PC-9 (cell line): ENCODE data around the gene NKX6-2. TPM values are rescaled to one million over a fixed set of nuclear protein-coding genes. Genes with fewer than 3 reads are reported as not detected.
"Not testable (repeated sequence)": the region's sequence is repeated elsewhere in the genome, so short reads cannot be mapped to it uniquely, and the experiment has no call there.

Source experiments
- BruUV-seq: library from RNA; stranded (reverse); fragments of 400-500 nt; replicated peaks from 2 replicates; lab custom pipeline; 2021; lab: Mats Ljungman, UMichigan
- CTCF ChIA-PET: fragments of 300-600 bp; sonication (Branson Sonifier 250); formaldehyde crosslinking; loops from one replicate; lab custom pipeline; 2022; ENCODE audit warnings: antibody characterized with exemption; lab: Charles Lee
- POLR2A ChIA-PET: fragments of 300-600 bp; sonication (Branson Sonifier 250); formaldehyde crosslinking; loops from one replicate; lab custom pipeline; 2022; ENCODE audit warnings: antibody characterized with exemption; ENCODE audit not compliant: unreplicated experiment; lab: Charles Lee
- DNase-seq, 2 experiments: peaks; one replicate each; pipeline versions ENCODE4 v3.0.0 to v3.0.0-alpha.2; 2015 to 2022; ENCODE audit warnings: mixed read lengths in 1 of 2
- H2AFZ ChIP-seq: fragments of 200-600 bp; sonication (generic); 2 replicates; pipeline ENCODE4 v1.8.1; 2017; ENCODE audit warnings: antibody characterized with exemption
- H3F3A ChIP-seq: fragments of 200-600 bp; sonication (generic); 2 replicates; pipeline ENCODE4 v1.8.1; 2017; ENCODE audit warnings: antibody characterized with exemption, mild to moderate bottlenecking, low read depth; ENCODE audit not compliant: insufficient read depth
- H3K27ac ChIP-seq: fragments of 200-600 bp; sonication (generic); 2 replicates; pipeline ENCODE4 v1.6.1; 2016; ENCODE audit warnings: mixed run types
- H3K27me3 ChIP-seq: fragments of 200-600 bp; sonication (generic); 2 replicates; pipeline ENCODE4 v1.6.1; 2016; ENCODE audit warnings: low read depth, mixed run types; ENCODE audit not compliant: insufficient read depth
- H3K36me3 ChIP-seq: fragments of 200-600 bp; sonication (generic); 2 replicates; pipeline ENCODE4 v1.6.1; 2016; ENCODE audit warnings: low read depth, mixed run types
- H3K4me1 ChIP-seq: fragments of 200-600 bp; sonication (generic); replicated peaks from 2 replicates; pipeline ENCODE4 v1.6.1; 2016; ENCODE audit warnings: mixed run types; ENCODE audit not compliant: insufficient read depth
- H3K4me2 ChIP-seq: fragments of 200-600 bp; sonication (generic); 2 replicates; pipeline ENCODE4 v1.6.1; 2017; ENCODE audit warnings: mixed run types
- H3K4me3 ChIP-seq: fragments of 200-600 bp; sonication (generic); 2 replicates; pipeline ENCODE4 v1.6.1; 2016; ENCODE audit warnings: mixed run types
- H3K79me2 ChIP-seq: fragments of 200-600 bp; sonication (generic); 2 replicates; pipeline ENCODE4 v1.6.1; 2017; ENCODE audit warnings: low read depth, mixed run types
- H3K9me2 ChIP-seq: fragments of 200-600 bp; sonication (generic); 2 replicates; pipeline ENCODE4 v1.8.1; 2017; ENCODE audit warnings: mild to moderate bottlenecking; ENCODE audit not compliant: insufficient read depth
- H3K9me3 ChIP-seq: fragments of 200-600 bp; sonication (generic); 2 replicates; pipeline ENCODE4 v1.8.1; 2016; ENCODE audit warnings: low read depth; ENCODE audit not compliant: insufficient read depth
- H4K20me1 ChIP-seq: fragments of 200-600 bp; sonication (generic); 2 replicates; pipeline ENCODE4 v1.8.1; 2017; ENCODE audit not compliant: insufficient read depth
- CTCF ChIP-seq: fragments of 200-600 bp; sonication (generic); conservative IDR thresholded peaks from 2 replicates; pipeline ENCODE4 v1.6.1; 2017; ENCODE audit warnings: mixed run types, antibody characterized with exemption, mild to moderate bottlenecking, moderate library complexity
- EZH2 ChIP-seq: fragments of 200-600 bp; sonication (generic); IDR thresholded peaks from 2 replicates; pipeline ENCODE4 v1.8.0; 2017; ENCODE audit warnings: antibody characterized with exemption, low read depth
- intact Hi-C: fragments of 100-400 bp; cut with micrococcal nuclease; formaldehyde crosslinking; loops from one replicate; pipeline ENCODE4 v1.10.0; 2022; ENCODE audit not compliant: unreplicated experiment
- total RNA-seq: library from RNA; stranded (reverse); gene quantifications from 2 replicates; pipeline ENCODE4 v1.2.3, GENCODE V29; 2021

The NKX6-2 gene
- total RNA-seq, 1 experiment from 2014 or later, result not detected

- Histone ChIP-seq H3F3A (no peaks in the 10 kb centered on the region), H2AFZ (no peak overlapping the region), H3K4me1 (no peaks in the 10 kb centered on the region), H3K9me2 (no peaks in the 10 kb centered on the region), H3K27me3 (no peaks in the 10 kb centered on the region), H3K79me2 (no peaks in the 10 kb centered on the region), H3K27ac (no peak overlapping the region), H3K9me3 (no peaks in the 10 kb centered on the region), H4K20me1 (no peaks in the 10 kb centered on the region), H3K4me2 (no peak overlapping the region), H3K36me3 (no peaks in the 10 kb centered on the region), H3K4me3 (no peak overlapping the region)
- no peak for DNase-seq
- intact Hi-C loops, result no loop called here
- ChIA-PET CTCF (no interaction called here), POLR2A (no interaction called here)
- no TSS peak for BruUV-seq
- TF ChIP-seq EZH2 (no peak), CTCF (no peak)
Observed at GRCh38 chr10:132744839-132745238, 41.1 kb downstream of the NKX6-2 start.

GRCh38 chr10:132743925-132744490, 41.9 kb downstream of the NKX6-2 start:
- Histone ChIP-seq H3K27ac (no peak overlapping the region), H3K79me2 (no peaks in the 10 kb centered on the region), H3K9me2 (no peaks in the 10 kb centered on the region), H3K4me2 (no peak overlapping the region), H3K36me3 (no peaks in the 10 kb centered on the region), H3F3A (no peaks in the 10 kb centered on the region), H3K4me3 (no peak overlapping the region), H3K4me1 (no peaks in the 10 kb centered on the region), H3K9me3 (no peaks in the 10 kb centered on the region), H4K20me1 (no peaks in the 10 kb centered on the region), H3K27me3 (no peaks in the 10 kb centered on the region), H2AFZ (no peak overlapping the region)
- BruUV-seq, result no TSS peak
- CTCF ChIA-PET, result no interaction called here
- POLR2A ChIA-PET, result no interaction called here
- intact Hi-C loops, result no loop called here
- TF ChIP-seq CTCF (no peak), EZH2 (no peak)
- DNase-seq, result no peak

GRCh38 chr10:132743196-132743924, 42.6 kb downstream of the NKX6-2 start:
- H3K79me2 ChIP-seq, H3K27ac ChIP-seq, H2AFZ ChIP-seq, H3K9me3 ChIP-seq, H3K36me3 ChIP-seq, H3K4me2 ChIP-seq, H3K27me3 ChIP-seq, DNase-seq, H3K4me1 ChIP-seq, POLR2A ChIA-PET, CTCF ChIA-PET, H3F3A ChIP-seq, H3K9me2 ChIP-seq, BruUV-seq, H4K20me1 ChIP-seq, H3K4me3 ChIP-seq, intact Hi-C loops: not testable (repeated sequence)
